Heart right ventricle (tissue), 16 donors: ENCODE data around the gene TRIM32. TPM values are rescaled to one million over a fixed set of nuclear protein-coding genes. Genes with fewer than 3 reads are reported as not detected.

Experiments used
- ATAC-seq, 8 donors: fragments of 200-7000 bp; cut with Tn5 transposase; one replicate each; pipeline ENCODE4 v1.9.1; 2020; ENCODE audit warnings: mild to moderate bottlenecking in 8 of 8, moderate library complexity in 8 of 8, moderate number of reproducible peaks in 1 of 8
- DNase-seq, 2 donors: peaks; one replicate each; pipeline ENCODE4 v3.0.0-alpha.2; 2020
- H3K27ac ChIP-seq, 10 donors: fragments of 200-600 bp; sonication (generic) in 2 of 10; one replicate each; pipeline versions ENCODE4 v1.5.0 to v1.8.0; 2020 to 2022; ENCODE audit warnings: mild to moderate bottlenecking in 3 of 10
- H3K27me3 ChIP-seq, 7 donors: fragments of 200-600 bp; one replicate each; pipeline ENCODE4 v1.8.0; 2021 to 2022; ENCODE audit warnings: mild to moderate bottlenecking in 2 of 7
- H3K36me3 ChIP-seq, 9 donors: fragments of 200-600 bp; sonication (generic) in 1 of 9; one replicate each; pipeline versions ENCODE4 v1.5.0 to v1.8.0; 2020 to 2022; ENCODE audit warnings: mild to moderate bottlenecking in 2 of 9
- H3K4me1 ChIP-seq, 9 donors: fragments of 200-600 bp; sonication (generic) in 1 of 9; one replicate each; pipeline versions ENCODE4 v1.5.0 to v1.8.0; 2020 to 2022; ENCODE audit warnings: mild to moderate bottlenecking in 4 of 9
- H3K4me3 ChIP-seq, 10 donors: fragments of 200-600 bp; sonication (generic) in 2 of 10; one replicate each; pipeline versions ENCODE4 v1.5.0 to v1.8.0; 2020 to 2022; ENCODE audit warnings: mild to moderate bottlenecking in 7 of 10, moderate library complexity in 2 of 10
- H3K9me3 ChIP-seq, 11 donors: fragments of 200-600 bp in 10 of 11; sonication (generic) in 2 of 11; one replicate each; pipeline versions ENCODE4 v1.5.0 to v1.8.0; 2013 to 2022; ENCODE audit warnings: mild to moderate bottlenecking in 2 of 11, control low read depth in 1 of 11, moderate library complexity in 1 of 11
- WGBS, 2 donors: extraction: QIAGEN DNeasy Blood & Tissue Kit; methylation state at CpG; one replicate each; pipeline ENCODE4 v1.1.7; 2013; ENCODE audit warnings: inconsistent platforms in 1 of 2; 5-methylcytosine and 5-hydroxymethylcytosine counted together
- intact Hi-C, 10 donors: fragments of 100-400 bp; cut with DNase I; formaldehyde crosslinking; loops; one replicate each; pipeline versions ENCODE4 v1.11.1 to v1.14.2; 2022
- polyA plus RNA-seq, 2 donors: library from polyadenylated mRNA; stranded (reverse); fragments of 200-250 nt; gene quantifications; one replicate each; pipeline ENCODE4 v1.2.3, GENCODE V29; 2013
- total RNA-seq, 10 donors: library from RNA; stranded (reverse); fragmentation: NEBNext Ultra II Directional in 3 of 10; extraction: Animal tissue kit (Norgen Biotek cat#: 25700) in 3 of 10; gene quantifications; one replicate each; pipeline versions ENCODE4 v1.2.1 to v1.2.4, GENCODE V29; 2021 to 2023
- TF ChIP-seq, protein P1 (sequence below), 9 donors: fragments of 200-600 bp; sonication (generic) in 2 of 9; IDR thresholded peaks; one replicate each; pipeline versions ENCODE4 v1.5.0 to v1.8.0; 2021 to 2022; ENCODE audit warnings: antibody characterized with exemption in 9 of 9, mild to moderate bottlenecking in 5 of 9, moderate library complexity in 1 of 9
- donor health status: Arrhythmogenic right ventricular cardiomyopathy.
- donor health status: ischemic (EF 13 %, LVEDD 7.1; RV severe dilation, severe dysfunction).
- donor health status: healthy with polysubstance abuse.
- donor health status: DM: no; HTN: yes; CAD: no.
- donor health status: DM: no; HTN: no; CAD: no.
- donor health status: ischemic (EF 25% LVEDD 6.9; RV normal size, moderate dysfunction).
- donor health status: ischemic (EF 25% LVEDD 5.7; RV mildly dilated, moderate dysfunction).
- donor health status: healthy.
- donor health status: DM: yes; HTN: yes; CAD: no.
- donor health status: Ischemic cardiomyopathy.
- donor health status: ischemic (EF 35%, LVEDD 5.7; RV mildly dilated, moderate dysfunction).
- donor health status: nonischemic (EF 11% LVEDD 7.7; RV severe dilation, severe dysfunction).
- donor health status: DM: yes; HTN: yes; CAD: no.
- donor health status: PGD.
- donor health status: ischemic (EF 29% LVEDD 5.4; RV normal size, mild dysfunction).
- donor health status: nonischemic (EF 23%, LVEDD 6.1; RV moderate dilation, normal function).

TRIM32 gene
- total and polyA plus RNA-seq, 12 donors = 2.6 to 21.2 (median 13.4) TPM

DNA sequence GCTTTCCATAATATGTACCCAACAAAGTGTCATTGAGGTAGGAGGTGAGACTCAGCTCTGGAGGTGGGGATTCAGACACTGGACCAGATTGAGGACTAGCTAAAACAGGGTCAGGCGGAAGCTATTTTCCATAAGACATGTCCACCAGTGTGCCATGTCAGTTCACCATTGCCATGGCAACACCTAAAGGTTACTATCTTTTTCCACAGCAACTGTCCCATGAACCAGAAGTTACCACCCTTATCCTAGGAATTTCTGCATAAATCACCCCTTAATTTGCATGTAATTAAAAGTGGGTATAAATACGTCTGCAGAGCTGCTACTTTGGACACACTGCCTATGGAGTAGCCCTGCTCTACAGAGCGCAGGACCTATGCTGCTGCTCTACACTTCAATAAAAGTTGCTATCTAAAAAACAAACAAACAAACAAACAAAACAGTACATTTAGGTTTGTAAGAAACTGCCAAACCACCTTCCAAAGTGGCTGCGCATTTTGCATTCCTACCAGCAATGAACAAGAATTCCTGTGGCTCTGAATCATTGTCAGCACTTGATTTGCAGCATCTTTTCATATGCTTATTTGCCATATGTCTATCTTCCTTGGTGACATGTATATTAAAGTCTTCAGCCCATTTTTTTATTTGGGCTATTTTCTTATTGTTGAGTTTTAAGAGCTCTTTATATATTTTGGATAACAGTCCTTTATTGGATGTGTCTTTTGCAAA is 18.0 kb upstream of the TRIM32 start:
- no peak for DNase-seq
- intact Hi-C loops = loop anchor here in 3 of 10 donors (10.0 kb wide), 3 partner anchors 784 to 1074 kb away; no protein-coding TSS in a partner anchor
- TF ChIP-seq, protein P1, sequence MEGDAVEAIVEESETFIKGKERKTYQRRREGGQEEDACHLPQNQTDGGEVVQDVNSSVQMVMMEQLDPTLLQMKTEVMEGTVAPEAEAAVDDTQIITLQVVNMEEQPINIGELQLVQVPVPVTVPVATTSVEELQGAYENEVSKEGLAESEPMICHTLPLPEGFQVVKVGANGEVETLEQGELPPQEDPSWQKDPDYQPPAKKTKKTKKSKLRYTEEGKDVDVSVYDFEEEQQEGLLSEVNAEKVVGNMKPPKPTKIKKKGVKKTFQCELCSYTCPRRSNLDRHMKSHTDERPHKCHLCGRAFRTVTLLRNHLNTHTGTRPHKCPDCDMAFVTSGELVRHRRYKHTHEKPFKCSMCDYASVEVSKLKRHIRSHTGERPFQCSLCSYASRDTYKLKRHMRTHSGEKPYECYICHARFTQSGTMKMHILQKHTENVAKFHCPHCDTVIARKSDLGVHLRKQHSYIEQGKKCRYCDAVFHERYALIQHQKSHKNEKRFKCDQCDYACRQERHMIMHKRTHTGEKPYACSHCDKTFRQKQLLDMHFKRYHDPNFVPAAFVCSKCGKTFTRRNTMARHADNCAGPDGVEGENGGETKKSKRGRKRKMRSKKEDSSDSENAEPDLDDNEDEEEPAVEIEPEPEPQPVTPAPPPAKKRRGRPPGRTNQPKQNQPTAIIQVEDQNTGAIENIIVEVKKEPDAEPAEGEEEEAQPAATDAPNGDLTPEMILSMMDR (IDR thresholded peaks at IDR 0.05) = no peak
- no peak overlapping the region for H3K27ac ChIP-seq
- WGBS, 2 donors = 93 to 95% methylated on average over 4 of the region's 4 CpGs
- H3K4me1 ChIP-seq = no peaks in the 10 kb centered on the region
- peaks cover 0 to 20% (median 5%) of the 10 kb centered on the region in 11 donors for H3K9me3 ChIP-seq
- H3K27me3 ChIP-seq = no peaks in the 10 kb centered on the region
- H3K4me3 ChIP-seq = no peak overlapping the region
- no peak for ATAC-seq
- no peaks in the 10 kb centered on the region for H3K36me3 ChIP-seq

DNA sequence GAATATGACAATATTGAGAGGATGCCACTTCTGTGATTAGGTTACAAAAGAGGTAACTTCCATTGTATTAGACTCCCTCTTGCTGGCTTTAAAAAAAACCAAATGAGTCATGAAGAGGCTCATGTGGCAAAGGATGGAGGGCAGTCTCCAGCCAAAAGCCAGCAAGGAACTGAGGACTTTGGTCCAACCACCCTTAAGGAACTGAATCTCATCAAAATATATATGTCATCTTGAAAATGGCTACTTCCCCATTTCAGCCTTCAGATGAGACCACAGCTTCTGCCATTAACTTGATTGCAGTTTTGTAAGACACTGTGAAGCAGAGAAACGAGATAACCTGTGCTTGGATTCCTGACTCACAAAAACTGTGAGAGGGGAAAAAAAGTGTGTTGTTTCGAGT is 15.5 kb upstream of the TRIM32 start:
- H3K27me3 ChIP-seq = no peaks in the 10 kb centered on the region
- ATAC-seq (no peak), DNase-seq (no peak)
- no peak overlapping the region for H3K27ac ChIP-seq
- TF ChIP-seq, protein P1 (IDR thresholded peaks at IDR 0.05) = no peak
- H3K4me1 ChIP-seq = no peaks in the 10 kb centered on the region
- peaks cover 0 to 22% (median 5%) of the 10 kb centered on the region in 11 donors for H3K9me3 ChIP-seq
- H3K36me3 ChIP-seq = no peaks in the 10 kb centered on the region
- WGBS, 2 donors = 70 to 76% methylated on average over 2 of the region's 2 CpGs
- H3K4me3 ChIP-seq = no peak overlapping the region
- intact Hi-C loops = no loop called here

DNA sequence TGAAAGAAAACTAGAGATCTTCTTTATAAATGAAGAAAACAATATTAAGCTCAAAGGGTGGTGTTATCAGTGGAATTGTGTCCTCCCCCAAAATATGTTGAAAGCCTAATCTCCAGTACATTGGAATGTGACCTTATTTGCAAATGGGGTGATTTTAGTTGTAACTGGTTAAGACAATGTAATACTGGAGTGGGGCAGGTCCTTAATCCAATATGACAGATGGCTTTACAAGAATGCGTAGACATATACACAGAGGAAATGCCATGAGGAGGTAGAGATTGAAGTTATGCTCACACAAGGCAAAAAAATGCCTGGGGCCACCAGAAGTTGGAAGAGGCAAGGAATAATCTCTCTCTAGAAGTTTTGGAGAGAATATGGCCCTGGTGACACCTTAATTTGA is 13.7 kb upstream of the TRIM32 start:
- Histone ChIP-seq H3K27me3 (no peaks in the 10 kb centered on the region), H3K27ac (no peak overlapping the region), H3K4me3 (no peak overlapping the region), H3K36me3 (no peaks in the 10 kb centered on the region), H3K9me3 (peaks cover 0 to 22% (median 5%) of the 10 kb centered on the region in 11 donors), H3K4me1 (no peaks in the 10 kb centered on the region)
- TF ChIP-seq, protein P1 (IDR thresholded peaks at IDR 0.05) = no peak
- intact Hi-C loops = no loop called here
- no peak for DNase-seq
- WGBS, 2 donors = 58 to 95% methylated on average over 1 of the region's 1 CpG
- ATAC-seq = no peak

DNA sequence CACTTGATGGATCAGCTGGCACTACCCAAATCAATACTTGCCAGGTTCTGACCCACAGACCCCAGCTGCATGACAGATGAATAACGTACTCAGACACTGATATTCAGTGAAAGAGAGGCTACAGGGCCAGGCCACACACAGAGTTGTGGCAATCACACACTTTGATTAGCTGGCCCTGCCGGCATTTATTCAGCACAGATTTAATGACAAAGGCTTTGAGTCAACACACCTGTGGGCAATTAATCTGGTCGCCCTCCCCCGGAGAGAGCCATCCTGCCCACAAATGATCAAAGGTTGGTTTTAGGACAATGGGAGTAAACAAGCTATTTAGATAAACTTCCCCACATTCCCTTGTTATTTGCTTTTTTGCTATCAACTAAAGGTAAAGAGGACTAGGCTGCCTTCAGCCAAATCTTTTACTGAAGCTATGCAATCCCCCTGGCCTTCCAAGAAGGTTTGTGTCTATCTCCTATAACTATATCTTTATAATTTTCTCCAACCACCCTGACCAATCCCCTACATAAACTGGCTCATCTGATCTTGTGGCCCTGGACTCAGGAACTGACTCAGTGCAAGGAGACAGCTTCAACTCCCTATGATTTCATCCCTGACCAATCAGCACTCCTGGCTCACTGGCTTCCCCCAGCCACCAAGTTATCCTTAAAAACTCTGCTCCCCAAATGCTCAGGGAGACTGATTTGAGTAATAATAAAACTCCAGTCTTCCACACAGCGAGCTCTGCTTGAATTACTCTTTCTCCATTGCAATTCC is 12.7 kb upstream of the TRIM32 start:
- ATAC-seq (no peak), DNase-seq (no peak)
- intact Hi-C loops = no loop called here
- TF ChIP-seq, protein P1 (IDR thresholded peaks at IDR 0.05) = no peak
- no peaks in the 10 kb centered on the region for H3K36me3 ChIP-seq
- WGBS, 2 donors = 91 to 94% methylated on average over 5 of the region's 5 CpGs
- H3K4me3 ChIP-seq = no peak overlapping the region
- peaks cover 0 to 22% (median 5%) of the 10 kb centered on the region in 11 donors for H3K9me3 ChIP-seq
- H3K27ac ChIP-seq = no peak overlapping the region
- H3K4me1 ChIP-seq = no peaks in the 10 kb centered on the region
- H3K27me3 ChIP-seq = no peaks in the 10 kb centered on the region
